A673 (cell line): ENCODE measurements around the gene REG4. TPM values are rescaled to one million over a fixed set of nuclear protein-coding genes. Genes with fewer than 3 reads are reported as not detected.
A peak's percentile ranks its signal among the peaks of the same experiment; 100 is the strongest.

ENCODE experiments used
- BruUV-seq: library from RNA; stranded (reverse); fragments of 400-500 nt; replicated peaks from 2 replicates; lab custom pipeline; 2021; lab: Mats Ljungman, UMichigan
- CTCF ChIA-PET: fragments of 300-600 bp; sonication (Branson Sonifier 250); formaldehyde crosslinking; loops from one replicate; lab custom pipeline; 2022; ENCODE audit warnings: antibody characterized with exemption; lab: Charles Lee
- POLR2A ChIA-PET: fragments of 300-600 bp; sonication (Branson Sonifier 250); formaldehyde crosslinking; loops from one replicate; lab custom pipeline; 2022; ENCODE audit warnings: antibody characterized with exemption; ENCODE audit not compliant: low non-redundant PET; lab: Charles Lee
- DNase-seq: peaks from one replicate; pipeline ENCODE4 v3.0.0-alpha.2; 2015; ENCODE audit warnings: low spot score
- H3K27ac ChIP-seq: fragments of 200-600 bp; sonication (generic); 2 replicates; pipeline ENCODE4 v1.5.1; 2016; ENCODE audit warnings: mixed run types, low read depth, mild to moderate bottlenecking, mixed read lengths, antibody characterized with exemption, low read length; ENCODE audit not compliant: poor library complexity, severe bottlenecking
- H3K27me3 ChIP-seq: fragments of 200-600 bp; sonication (generic); replicated peaks from 2 replicates; pipeline ENCODE4 v1.6.1; 2017; ENCODE audit warnings: mixed run types, low read depth, mild to moderate bottlenecking, mixed read lengths, antibody characterized with exemption, low read length; ENCODE audit not compliant: insufficient read depth, poor library complexity
- H3K36me3 ChIP-seq: fragments of 200-600 bp; sonication (generic); 2 replicates; pipeline ENCODE4 v1.6.1; 2016; ENCODE audit warnings: mixed run types, mild to moderate bottlenecking, mixed read lengths, antibody characterized with exemption, low read length; ENCODE audit not compliant: insufficient read depth, poor library complexity, severe bottlenecking
- H3K4me1 ChIP-seq: fragments of 200-600 bp; sonication (generic); 2 replicates; pipeline ENCODE4 v1.6.1; 2017; ENCODE audit warnings: mixed run types, mild to moderate bottlenecking, mixed read lengths, antibody characterized with exemption, low read length; ENCODE audit not compliant: insufficient read depth, poor library complexity, severe bottlenecking
- H3K4me3 ChIP-seq: fragments of 200-600 bp; sonication (generic); 2 replicates; pipeline ENCODE4 v1.5.1; 2016; ENCODE audit warnings: low read depth, mixed run types, mild to moderate bottlenecking, mixed read lengths, low read length; ENCODE audit not compliant: poor library complexity, severe bottlenecking
- H3K9me3 ChIP-seq: fragments of 200-600 bp; sonication (generic); 2 replicates; pipeline ENCODE4 v1.6.1; 2016; ENCODE audit warnings: mixed run types, low read depth, mild to moderate bottlenecking, mixed read lengths, antibody characterized with exemption, low read length; ENCODE audit not compliant: poor library complexity, severe bottlenecking
- CTCF ChIP-seq: fragments of 300-800, 200-600 bp; sonication (generic); conservative IDR thresholded peaks from 2 replicates; pipeline ENCODE4 v1.5.1; 2017; ENCODE audit warnings: low read depth, mild to moderate bottlenecking, antibody characterized with exemption, low read length, moderate library complexity, mixed read lengths
- EZH2 ChIP-seq: fragments of 200-600 bp; sonication (generic); IDR thresholded peaks from 2 replicates; pipeline ENCODE4 v1.6.1; 2017; ENCODE audit warnings: borderline replicate concordance, low read depth, mild to moderate bottlenecking, mixed read lengths, antibody characterized with exemption, low read length; ENCODE audit not compliant: poor library complexity, severe bottlenecking
- intact Hi-C: fragments of 100-400 bp; cut with micrococcal nuclease; formaldehyde crosslinking; loops from one replicate; pipeline ENCODE4 v1.10.0; 2022; ENCODE audit not compliant: unreplicated experiment
- total RNA-seq: library from RNA; stranded (reverse); gene quantifications from 2 replicates; pipeline ENCODE4 v1.2.3, GENCODE V29; 2021

The REG4 gene
- total RNA-seq, 1 experiment from 2014 or later, result not detected

DNA sequence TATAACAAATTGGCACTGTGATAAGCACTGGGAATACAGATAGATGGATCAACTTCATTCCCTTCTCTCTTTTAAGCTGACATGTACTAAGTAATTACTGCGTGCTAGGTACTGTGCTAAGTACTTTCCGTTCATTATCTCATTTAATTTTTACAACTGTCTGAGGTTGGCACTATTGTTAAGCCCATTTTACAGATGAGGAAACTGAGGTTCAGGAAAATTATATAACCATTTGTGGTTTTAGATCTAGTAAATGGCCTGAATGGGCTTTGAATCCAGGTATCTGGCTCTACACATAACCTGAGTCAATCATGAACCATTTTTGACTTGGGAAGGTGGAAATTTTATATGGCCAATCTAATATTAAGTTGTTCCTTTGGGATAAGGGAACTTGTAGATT is 39.0 kb downstream of the REG4 start:
- ChIA-PET POLR2A (no interaction called here), CTCF (no interaction called here)
- no peak for DNase-seq
- intact Hi-C loops, result loop anchor here (2.0 kb wide), 1 partner anchor 17 kb away; no protein-coding TSS in a partner anchor
- TF ChIP-seq CTCF (no peak), EZH2 (no peak)
- Histone ChIP-seq H3K36me3 (no peaks in the 10 kb centered on the region), H3K4me3 (no peak overlapping the region), H3K27ac (no peak overlapping the region), H3K4me1 (peaks cover 29% of the 10 kb centered on the region), H3K9me3 (no peaks in the 10 kb centered on the region), H3K27me3 (no peaks in the 10 kb centered on the region)
- BruUV-seq, result no TSS peak

DNA sequence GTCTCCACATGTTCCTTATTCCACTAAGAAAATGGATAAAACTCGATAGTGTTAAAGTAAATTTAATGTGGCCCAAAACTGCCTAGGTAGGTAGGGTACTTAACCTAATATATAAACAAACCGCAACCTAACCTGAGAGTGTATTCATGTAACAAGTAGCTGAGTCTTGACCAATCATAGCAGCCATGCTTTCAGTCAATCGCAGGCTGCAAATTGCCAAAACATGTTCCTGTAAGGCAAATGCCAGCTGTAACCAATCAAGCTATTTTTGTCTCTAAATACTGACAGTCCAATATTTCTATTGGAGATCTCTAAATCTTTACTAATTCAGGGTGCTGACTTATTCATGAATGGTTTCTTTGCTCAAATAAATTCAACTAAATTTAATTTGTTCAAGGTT is 39.5 kb downstream of the REG4 start:
- no peaks in the 10 kb centered on the region for H3K9me3 ChIP-seq
- intact Hi-C loops, result loop anchor here (2.0 kb wide), 1 partner anchor 17 kb away; no protein-coding TSS in a partner anchor
- no TSS peak for BruUV-seq
- no peaks in the 10 kb centered on the region for H3K27me3 ChIP-seq
- ChIA-PET CTCF (no interaction called here), POLR2A (interaction anchor here (0.6 kb wide), 1 partner anchor 20 kb away, joined by 7 read pairs; no protein-coding TSS in a partner anchor)
- H3K4me1 ChIP-seq, result peaks cover 35% of the 10 kb centered on the region
- TF ChIP-seq EZH2 (no peak), CTCF (no peak)
- no peak overlapping the region for H3K27ac ChIP-seq
- DNase-seq, result peak; percentile 35
- no peak overlapping the region for H3K4me3 ChIP-seq
- no peaks in the 10 kb centered on the region for H3K36me3 ChIP-seq

DNA sequence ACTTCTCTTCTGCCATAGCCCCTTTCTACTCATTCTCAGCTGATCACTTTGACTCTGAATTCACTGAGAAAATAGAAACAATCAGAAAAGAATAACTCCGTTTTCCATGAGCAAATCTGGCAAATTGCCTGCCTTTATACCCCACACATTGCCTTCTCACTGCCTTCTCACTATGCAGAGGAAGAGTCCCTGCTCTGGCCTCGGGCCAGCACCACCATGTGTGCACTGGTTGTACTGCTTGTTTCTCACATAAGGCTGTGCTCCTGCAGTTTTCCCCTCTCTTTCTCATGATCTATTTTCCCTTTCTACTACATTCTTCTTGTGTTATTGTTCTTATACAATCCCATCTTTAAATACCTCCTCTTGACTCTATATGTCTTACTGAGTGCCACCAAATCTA is 40.2 kb downstream of the REG4 start:
- Histone ChIP-seq H3K27me3 (no peaks in the 10 kb centered on the region), H3K36me3 (no peaks in the 10 kb centered on the region), H3K27ac (no peak overlapping the region), H3K9me3 (no peaks in the 10 kb centered on the region), H3K4me1 (peaks cover 42% of the 10 kb centered on the region), H3K4me3 (no peak overlapping the region)
- intact Hi-C loops, result no loop called here
- CTCF ChIA-PET, result no interaction called here
- DNase-seq, result peak; percentile 64
- TF ChIP-seq CTCF, result no peak; the same call in 1 of the 2 replicates
- TF ChIP-seq EZH2, result no peak
- no TSS peak for BruUV-seq
- POLR2A ChIA-PET, result interaction anchor here (0.6 kb wide), 1 partner anchor 20 kb away, joined by 7 read pairs; no protein-coding TSS in a partner anchor
